A549 (cell line): ENCODE data around the gene USP46. TPM values are rescaled to one million over a fixed set of nuclear protein-coding genes. Genes with fewer than 3 reads are reported as not detected.

ENCODE experiments used
- ATAC-seq, 2 experiments: fragments of 200-7000 bp in 1 of 2; fragments of >200 bp in 1 of 2; cut with Nextera tagmentation in 1 of 2; cut with Tn5 transposase in 1 of 2; 3 replicates each; pipeline versions ENCODE4 v1.8.0 to v1.9.1; 2018 to 2020; ENCODE audit warnings: mild to moderate bottlenecking in 1 of 2, moderate library complexity in 1 of 2
- CTCF ChIA-PET: fragments of 300-600 bp; sonication (Branson Sonifier 250); formaldehyde crosslinking; extraction: SDS; loops from one replicate; lab custom pipeline; 2021; ENCODE audit warnings: antibody characterized with exemption, inconsistent platforms; lab: Yijun Ruan, JAX
- POLR2A ChIA-PET: fragments of 350-600 bp; formaldehyde crosslinking; extraction: SDS; loops from one replicate; lab custom pipeline; 2021; ENCODE audit warnings: antibody characterized with exemption, inconsistent platforms; lab: Yijun Ruan, JAX
- DNase-seq, 2 experiments: peaks; one replicate each; pipeline versions ENCODE4 v3.0.0 to v3.0.0-alpha.2; 2011 to 2016; ENCODE audit warnings: low read depth in 1 of 2, low spot score in 1 of 2
- FAIRE-seq: peaks from 2 replicates; lab custom pipeline; 2011; peaks lifted over from hg19 to GRCh38; lab: Jason Lieb, UNC
- H3K27ac ChIP-seq, 2 experiments: fragments of >200 bp; sonication (Bioruptor Twin); formaldehyde crosslinking; 3 replicates each; pipeline ENCODE4 v1.5.1; 2016 to 2017
- H3K4me1 ChIP-seq: fragments of >200 bp; sonication (Bioruptor Twin); formaldehyde crosslinking; 3 replicates; pipeline ENCODE4 v1.6.1; 2016
- H3K4me2 ChIP-seq: fragments of >200 bp; sonication (Bioruptor Twin); formaldehyde crosslinking; 3 replicates; pipeline ENCODE4 v1.6.1; 2016
- H3K4me3 ChIP-seq: fragments of >200 bp; sonication (Bioruptor Twin); formaldehyde crosslinking; 3 replicates; pipeline ENCODE4 v1.5.1; 2016
- H3K9me3 ChIP-seq: fragments of >200 bp; sonication (Bioruptor Twin); formaldehyde crosslinking; 3 replicates; pipeline ENCODE4 v1.6.1; 2016
- CBX2 ChIP-seq: fragments of 200-600 bp; sonication (generic); IDR thresholded peaks from 2 replicates; pipeline ENCODE4 v1.6.1; 2016; ENCODE audit warnings: low read depth, mild to moderate bottlenecking, borderline replicate concordance
- EHF ChIP-seq: fragments of 250-450 bp; sonication (Bioruptor Pico); IDR thresholded peaks from 2 replicates; pipeline ENCODE4 v1.5.0; 2020; ENCODE audit warnings: mild to moderate bottlenecking
- EP300 ChIP-seq, 2 experiments: fragments of >200 bp; sonication (Bioruptor Twin); formaldehyde crosslinking; IDR thresholded peaks; 2 replicates in 1 of 2; 3 replicates in 1 of 2; pipeline ENCODE4 v1.6.1; 2016 to 2017
- ESRRA ChIP-seq: fragments of 150-350 bp; IDR thresholded peaks from 2 replicates; pipeline ENCODE4 v1.6.1; 2014; ENCODE audit warnings: mild to moderate bottlenecking, low read length, borderline replicate concordance
- FOSL2 ChIP-seq, 2 experiments: fragments of 450-650 bp in 1 of 2; fragments of >200 bp in 1 of 2; sonication (Bioruptor Twin) in 1 of 2; formaldehyde crosslinking; IDR thresholded peaks; 2 replicates each; pipeline versions ENCODE4 v1.5.0 to v1.6.1; 2016 to 2020; ENCODE audit warnings: mild to moderate bottlenecking in 1 of 2, moderate library complexity in 1 of 2
- FOXS1 ChIP-seq: fragments of 250-450 bp; sonication (Bioruptor Pico); IDR thresholded peaks from 2 replicates; pipeline ENCODE4 v1.5.0; 2020; ENCODE audit warnings: mild to moderate bottlenecking, moderate library complexity
- HOXB5 ChIP-seq: fragments of 250-450 bp; sonication (Bioruptor Pico); IDR thresholded peaks from 2 replicates; pipeline ENCODE4 v1.5.0; 2020; ENCODE audit warnings: mild to moderate bottlenecking, moderate library complexity
- JUNB ChIP-seq: fragments of >200 bp; sonication (Bioruptor Twin); formaldehyde crosslinking; IDR thresholded peaks from 2 replicates; pipeline ENCODE4 v1.6.1; 2016
- KDM1A ChIP-seq: fragments of 200-600 bp; sonication (generic); IDR thresholded peaks from 2 replicates; pipeline ENCODE4 v1.6.1; 2016; ENCODE audit warnings: low read depth, mild to moderate bottlenecking
- KDM5A ChIP-seq: fragments of 200-600 bp; sonication (generic); IDR thresholded peaks from 2 replicates; pipeline ENCODE4 v1.6.1; 2016; ENCODE audit warnings: antibody characterized with exemption, mild to moderate bottlenecking
- MAZ ChIP-seq: fragments of 150-350 bp; IDR thresholded peaks from 2 replicates; pipeline ENCODE4 v1.6.1; 2014; ENCODE audit warnings: antibody characterized with exemption, low read depth, low read length, borderline replicate concordance
- NFE2L2 ChIP-seq: fragments of 150-350 bp; conservative IDR thresholded peaks from 2 replicates; pipeline ENCODE4 v1.6.1; 2014; ENCODE audit warnings: low read length
- PHF8 ChIP-seq: fragments of 200-600 bp; sonication (generic); IDR thresholded peaks from 2 replicates; pipeline ENCODE4 v1.6.1; 2016; ENCODE audit warnings: low read depth, mild to moderate bottlenecking, antibody characterized with exemption, moderate library complexity, borderline replicate concordance
- POLR2A ChIP-seq: IDR thresholded peaks from 2 replicates; pipeline ENCODE4 v1.6.1; 2012; ENCODE audit warnings: mild to moderate bottlenecking, low read length
- RCOR1 ChIP-seq: fragments of 150-350 bp; IDR thresholded peaks from 2 replicates; pipeline ENCODE4 v1.6.1; 2014; ENCODE audit warnings: antibody characterized with exemption, low read length, low read depth
- SMC3 ChIP-seq: fragments of >200 bp; sonication (Bioruptor Twin); formaldehyde crosslinking; IDR thresholded peaks from 3 replicates; pipeline ENCODE4 v1.6.1; 2018; ENCODE audit warnings: inconsistent platforms
- TFCP2L1 ChIP-seq: fragments of 250-450 bp; sonication (Bioruptor Pico); IDR thresholded peaks from 2 replicates; pipeline ENCODE4 v1.5.0; 2021; ENCODE audit warnings: mild to moderate bottlenecking
- ZC3H11A ChIP-seq: fragments of 450-650 bp; IDR thresholded peaks from 2 replicates; pipeline ENCODE4 v1.6.1; 2014; ENCODE audit warnings: antibody characterized with exemption, mild to moderate bottlenecking
- ZFP36 ChIP-seq: fragments of 450-650 bp; IDR thresholded peaks from 2 replicates; pipeline ENCODE4 v1.6.1; 2014; ENCODE audit warnings: borderline replicate concordance; ENCODE audit not compliant: partially characterized antibody
- WGBS: methylation state at CpG from one replicate; pipeline ENCODE4 v1.1.6; 2017; ENCODE audit errors: missing lambda C conversion rate; 5-methylcytosine and 5-hydroxymethylcytosine counted together
- polyA plus RNA-seq, 4 experiments: library from polyadenylated mRNA; depleted of rRNA in 3 of 4; stranded (reverse); fragments of >200 nt; fragmentation: RNase III in 1 of 4; extraction: RNeasy Plus Mini Kit Qiagen cat#74134 plus additional on column Dnase treatment in 1 of 4; gene quantifications; 2 replicates in 3 of 4; 3 replicates in 1 of 4; pipeline ENCODE4 v1.2.3, GENCODE V29; 2011 to 2017
- TF ChIP-seq, protein P1 (sequence below): fragments of >200 bp; sonication (Bioruptor Twin); formaldehyde crosslinking; IDR thresholded peaks from 3 replicates; pipeline ENCODE4 v1.6.1; 2016
- TF ChIP-seq, protein P2 (sequence below): IDR thresholded peaks from 2 replicates; pipeline ENCODE4 v1.6.1; 2012; ENCODE audit warnings: low read depth, borderline replicate concordance
- TF ChIP-seq, protein P3 (sequence below): IDR thresholded peaks from 2 replicates; pipeline ENCODE4 v1.6.1; 2012
- TF ChIP-seq, protein P4 (sequence below): fragments of >200 bp; sonication (Bioruptor Twin); formaldehyde crosslinking; IDR thresholded peaks from 2 replicates; pipeline ENCODE4 v1.6.1; 2016
- TF ChIP-seq, protein P5 (sequence below): fragments of 250-450 bp; sonication (Bioruptor Pico); IDR thresholded peaks from 2 replicates; pipeline ENCODE4 v1.5.0; 2020; ENCODE audit warnings: low read depth, mild to moderate bottlenecking, moderate library complexity

The USP46 gene
- polyA plus RNA-seq, 2 of the 4 experiments (the other 2 are of a cell fraction): 5.6 to 15.9 TPM

DNA sequence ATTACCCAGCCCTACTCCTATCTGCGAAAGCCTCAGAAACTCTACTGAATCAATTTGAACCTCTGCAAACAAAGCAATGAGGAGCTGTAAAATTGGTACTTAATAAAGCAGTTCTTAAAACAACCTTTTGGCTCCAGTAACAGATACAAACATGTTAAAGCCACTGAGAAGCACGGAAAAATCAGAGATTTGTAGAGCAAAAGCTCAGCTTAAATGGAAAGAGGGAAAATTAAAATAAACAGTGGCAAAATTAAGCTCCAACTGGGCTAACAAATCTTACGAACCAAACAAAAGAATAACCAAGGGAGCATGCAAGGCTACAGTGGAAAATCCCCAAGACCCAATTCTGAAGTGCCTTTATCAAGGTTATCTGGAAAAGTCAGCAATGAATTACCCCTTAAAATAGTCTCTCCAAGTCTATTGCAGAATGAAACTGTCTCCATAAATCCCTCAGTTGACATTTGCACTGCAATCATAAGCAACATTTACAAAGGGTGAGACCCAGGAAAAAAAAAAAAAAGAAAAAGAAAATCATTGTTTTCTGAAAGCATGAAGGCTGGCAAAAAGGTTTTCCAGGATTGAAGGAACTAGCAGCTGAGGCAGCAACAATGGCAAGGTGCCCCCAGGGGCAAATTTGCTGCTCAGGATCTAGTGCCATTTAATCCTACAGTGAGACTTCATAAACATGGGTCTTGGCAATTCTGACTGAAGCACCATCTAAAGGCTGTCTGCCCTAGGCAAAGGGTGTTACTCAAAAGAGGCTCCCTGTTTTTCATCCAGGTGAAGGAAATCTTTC is 40.1 kb downstream of the USP46 start:
- Histone ChIP-seq H3K27ac (no peak overlapping the region), H3K4me1 (no peaks in the 10 kb centered on the region)
- TF ChIP-seq, protein P1, sequence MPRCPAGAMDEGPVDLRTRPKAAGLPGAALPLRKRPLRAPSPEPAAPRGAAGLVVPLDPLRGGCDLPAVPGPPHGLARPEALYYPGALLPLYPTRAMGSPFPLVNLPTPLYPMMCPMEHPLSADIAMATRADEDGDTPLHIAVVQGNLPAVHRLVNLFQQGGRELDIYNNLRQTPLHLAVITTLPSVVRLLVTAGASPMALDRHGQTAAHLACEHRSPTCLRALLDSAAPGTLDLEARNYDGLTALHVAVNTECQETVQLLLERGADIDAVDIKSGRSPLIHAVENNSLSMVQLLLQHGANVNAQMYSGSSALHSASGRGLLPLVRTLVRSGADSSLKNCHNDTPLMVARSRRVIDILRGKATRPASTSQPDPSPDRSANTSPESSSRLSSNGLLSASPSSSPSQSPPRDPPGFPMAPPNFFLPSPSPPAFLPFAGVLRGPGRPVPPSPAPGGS: no peak
- TF ChIP-seq, protein P2, sequence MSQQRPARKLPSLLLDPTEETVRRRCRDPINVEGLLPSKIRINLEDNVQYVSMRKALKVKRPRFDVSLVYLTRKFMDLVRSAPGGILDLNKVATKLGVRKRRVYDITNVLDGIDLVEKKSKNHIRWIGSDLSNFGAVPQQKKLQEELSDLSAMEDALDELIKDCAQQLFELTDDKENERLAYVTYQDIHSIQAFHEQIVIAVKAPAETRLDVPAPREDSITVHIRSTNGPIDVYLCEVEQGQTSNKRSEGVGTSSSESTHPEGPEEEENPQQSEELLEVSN: no peak
- TF ChIP-seq RCOR1 (no peak), HOXB5 (CRISPR knock-in tag) (no peak), EP300 (IDR thresholded peaks at IDR 0.05) (no peak), POLR2A (no peak), CBX2 (no peak), FOXS1 (CRISPR knock-in tag) (no peak), ZFP36 (no peak), EHF (no peak), FOSL2 (IDR thresholded peaks at IDR 0.05) (no peak), FOSL2 (CRISPR knock-in tag; IDR thresholded peaks at IDR 0.05) (no peak)
- TF ChIP-seq, protein P3, sequence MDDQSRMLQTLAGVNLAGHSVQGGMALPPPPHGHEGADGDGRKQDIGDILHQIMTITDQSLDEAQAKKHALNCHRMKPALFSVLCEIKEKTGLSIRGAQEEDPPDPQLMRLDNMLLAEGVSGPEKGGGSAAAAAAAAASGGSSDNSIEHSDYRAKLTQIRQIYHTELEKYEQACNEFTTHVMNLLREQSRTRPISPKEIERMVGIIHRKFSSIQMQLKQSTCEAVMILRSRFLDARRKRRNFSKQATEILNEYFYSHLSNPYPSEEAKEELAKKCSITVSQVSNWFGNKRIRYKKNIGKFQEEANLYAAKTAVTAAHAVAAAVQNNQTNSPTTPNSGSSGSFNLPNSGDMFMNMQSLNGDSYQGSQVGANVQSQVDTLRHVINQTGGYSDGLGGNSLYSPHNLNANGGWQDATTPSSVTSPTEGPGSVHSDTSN: no peak
- TF ChIP-seq, protein P4, sequence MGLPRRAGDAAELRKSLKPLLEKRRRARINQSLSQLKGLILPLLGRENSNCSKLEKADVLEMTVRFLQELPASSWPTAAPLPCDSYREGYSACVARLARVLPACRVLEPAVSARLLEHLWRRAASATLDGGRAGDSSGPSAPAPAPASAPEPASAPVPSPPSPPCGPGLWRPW: no peak
- TF ChIP-seq, all 56 proteins: peak for 0
- Histone ChIP-seq H3K4me2 (no peak overlapping the region), H3K9me3 (no peaks in the 10 kb centered on the region), H3K4me3 (no peak overlapping the region)
- CTCF ChIA-PET: interaction anchor here (1.0 kb wide), 1 partner anchor 74 kb away, joined by 3 read pairs; no protein-coding TSS in a partner anchor
- POLR2A ChIA-PET: no interaction called here
- 80% methylated on average over 3 of the region's 3 CpGs for WGBS
- no peak for FAIRE-seq
- DNase-seq: no peak
- ATAC-seq: no peak

DNA sequence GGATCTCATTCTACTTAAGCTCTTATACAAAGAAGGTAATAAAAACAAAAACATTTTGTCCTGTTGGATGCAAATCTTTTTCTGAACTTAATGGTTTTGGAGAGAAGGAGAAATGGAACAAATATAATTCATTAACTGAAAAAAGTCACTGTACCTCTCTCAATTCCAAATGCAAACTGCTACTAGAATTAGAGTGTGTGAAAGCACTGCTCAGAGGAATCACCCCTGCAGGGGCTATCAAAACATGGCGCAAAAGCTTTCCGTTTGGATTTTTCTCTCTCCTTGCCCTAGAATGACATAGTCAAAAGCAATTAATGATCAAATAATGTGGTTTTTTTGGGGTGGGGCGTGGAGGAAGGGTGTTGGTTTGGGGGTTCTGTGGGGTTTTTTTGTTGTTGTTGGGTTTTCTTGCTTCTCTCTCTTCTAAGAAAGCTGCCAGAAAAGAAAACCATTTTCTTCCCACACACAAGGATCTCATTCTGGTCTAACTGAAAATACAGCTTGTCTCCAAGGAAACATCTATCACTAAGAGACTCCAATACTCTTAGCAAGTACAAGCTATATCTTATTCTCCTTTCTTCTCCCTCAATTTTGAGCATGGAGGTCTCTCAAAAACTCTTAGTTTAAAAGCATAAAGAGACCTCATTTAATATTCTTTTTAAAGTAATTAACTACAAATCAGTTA is 41.6 kb downstream of the USP46 start:
- Histone ChIP-seq H3K9me3 (no peaks in the 10 kb centered on the region), H3K4me1 (no peaks in the 10 kb centered on the region), H3K4me3 (no peak overlapping the region), H3K27ac (no peak overlapping the region), H3K4me2 (no peak overlapping the region)
- DNase-seq: no peak
- POLR2A ChIA-PET: no interaction called here
- 83% methylated on average over 3 of the region's 3 CpGs for WGBS
- no peak for FAIRE-seq
- TF ChIP-seq KDM5A (no peak), ZC3H11A (no peak), FOSL2 (IDR thresholded peaks at IDR 0.05) (no peak), FOSL2 (CRISPR knock-in tag; IDR thresholded peaks at IDR 0.05) (no peak), TFCP2L1 (no peak), JUNB (no peak), KDM1A (no peak), POLR2A (no peak), SMC3 (no peak), MAZ (no peak)
- ATAC-seq: no peak
- CTCF ChIA-PET: no interaction called here

DNA sequence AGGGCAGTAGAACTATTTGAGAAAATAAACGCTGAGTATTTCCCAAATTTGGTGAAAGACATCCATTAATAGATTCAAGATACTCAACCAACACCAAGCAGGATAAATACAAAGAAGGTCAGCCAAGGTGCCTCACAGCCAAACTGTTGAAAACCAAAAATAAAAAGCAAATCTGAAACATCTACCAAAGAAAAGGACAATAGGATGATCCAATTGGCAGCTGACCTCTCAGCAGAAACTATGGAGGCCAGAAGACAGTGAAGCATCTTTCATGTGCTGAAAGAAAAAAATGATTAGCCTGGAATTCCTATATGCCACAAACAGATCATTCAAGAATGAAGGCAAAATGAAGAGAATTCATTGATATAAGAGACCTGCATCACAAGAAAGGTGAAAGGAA is 44.9 kb downstream of the USP46 start:
- Histone ChIP-seq H3K27ac (no peak overlapping the region), H3K4me2 (no peak overlapping the region), H3K4me3 (no peak overlapping the region), H3K9me3 (no peaks in the 10 kb centered on the region), H3K4me1 (no peaks in the 10 kb centered on the region)
- no peak for DNase-seq
- ChIA-PET POLR2A (no interaction called here), CTCF (no interaction called here)
- FAIRE-seq: no peak
- WGBS: 96% methylated on average over 1 of the region's 1 CpG
- ATAC-seq: no peak
- TF ChIP-seq, protein P2: no peak
- TF ChIP-seq KDM1A: no peak
- TF ChIP-seq NFE2L2: no peak
- no peak for TF ChIP-seq PHF8
- TF ChIP-seq SMC3: no peak
- TF ChIP-seq POLR2A: no peak
- TF ChIP-seq, protein P5, sequence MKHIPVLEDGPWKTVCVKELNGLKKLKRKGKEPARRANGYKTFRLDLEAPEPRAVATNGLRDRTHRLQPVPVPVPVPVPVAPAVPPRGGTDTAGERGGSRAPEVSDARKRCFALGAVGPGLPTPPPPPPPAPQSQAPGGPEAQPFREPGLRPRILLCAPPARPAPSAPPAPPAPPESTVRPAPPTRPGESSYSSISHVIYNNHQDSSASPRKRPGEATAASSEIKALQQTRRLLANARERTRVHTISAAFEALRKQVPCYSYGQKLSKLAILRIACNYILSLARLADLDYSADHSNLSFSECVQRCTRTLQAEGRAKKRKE (CRISPR knock-in tag): no peak
- no peak for TF ChIP-seq ESRRA
